K562 (cell line): ENCODE measurements around the gene ZBTB44.

Experiments used
- ATF7 ChIP-seq: fragments of 450-650 bp; IDR thresholded peaks from 2 replicates; pipeline ENCODE4 v1.7.1; 2014; ENCODE audit warnings: mild to moderate bottlenecking, moderate library complexity
- CHCHD3 ChIP-seq: fragments of 250-450 bp; sonication (Bioruptor Pico); IDR thresholded peaks from 2 replicates; pipeline ENCODE4 v2.1.2; 2022; ENCODE audit warnings: mild to moderate bottlenecking
- FOXJ2 ChIP-seq: fragments of 200-800 bp; sonication (Bioruptor generic); IDR thresholded peaks from 2 replicates; pipeline ENCODE4 v1.6.1; 2016; ENCODE audit warnings: missing genetic modification characterization, missing compliant biosample characterization

GRCh38 chr11:130295657-130296056 lies 19.1 kb downstream of the ZBTB44 start:
- TF ChIP-seq FOXJ2 (tag) = no peak
- no peak for TF ChIP-seq CHCHD3
- no peak for TF ChIP-seq ATF7
